ENCODE results near the gene SPNS2.

Gene SPNS2

DNA sequence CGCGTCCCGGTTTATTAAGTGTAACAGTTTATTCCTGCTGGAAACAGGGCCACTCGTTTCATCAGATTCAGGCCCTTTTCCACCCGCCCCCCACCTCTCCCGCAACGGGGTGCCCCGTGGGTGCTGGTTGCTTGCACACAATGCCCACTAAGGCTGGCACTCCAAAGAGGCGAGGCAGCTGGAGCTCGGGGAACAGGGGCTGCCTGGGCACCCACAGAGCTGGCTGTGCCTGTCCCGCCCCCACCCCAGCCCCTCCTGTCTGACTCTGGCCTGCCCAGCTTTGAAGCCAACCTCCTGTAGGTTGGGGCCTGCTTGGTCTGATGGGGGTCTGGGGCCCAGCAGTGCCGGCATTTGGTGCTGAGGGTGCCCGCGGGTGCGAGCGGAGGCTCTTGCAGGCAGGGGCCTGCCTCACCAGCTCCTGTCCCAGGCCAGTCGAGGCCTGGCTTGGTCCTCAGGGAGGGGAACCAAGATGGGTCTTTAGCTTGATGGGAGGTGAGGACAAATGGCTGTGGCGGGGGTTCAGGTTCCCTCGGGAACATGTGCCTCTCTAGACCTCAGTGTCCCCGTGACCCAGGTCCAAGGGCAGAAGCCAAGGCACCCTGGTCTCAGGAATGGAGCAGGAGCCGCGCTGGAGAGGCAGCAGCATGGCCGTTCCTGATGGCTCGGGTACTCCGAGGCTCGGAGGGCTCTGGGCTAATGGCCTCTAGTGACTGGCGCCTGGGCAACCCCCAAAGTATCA, 36.4 kb downstream of the SPNS2 start:
- DNase-seq (ENCODE audit: extremely low spot score, insufficient read length, low read depth) (no peak), FAIRE-seq (no peak)

DNA sequence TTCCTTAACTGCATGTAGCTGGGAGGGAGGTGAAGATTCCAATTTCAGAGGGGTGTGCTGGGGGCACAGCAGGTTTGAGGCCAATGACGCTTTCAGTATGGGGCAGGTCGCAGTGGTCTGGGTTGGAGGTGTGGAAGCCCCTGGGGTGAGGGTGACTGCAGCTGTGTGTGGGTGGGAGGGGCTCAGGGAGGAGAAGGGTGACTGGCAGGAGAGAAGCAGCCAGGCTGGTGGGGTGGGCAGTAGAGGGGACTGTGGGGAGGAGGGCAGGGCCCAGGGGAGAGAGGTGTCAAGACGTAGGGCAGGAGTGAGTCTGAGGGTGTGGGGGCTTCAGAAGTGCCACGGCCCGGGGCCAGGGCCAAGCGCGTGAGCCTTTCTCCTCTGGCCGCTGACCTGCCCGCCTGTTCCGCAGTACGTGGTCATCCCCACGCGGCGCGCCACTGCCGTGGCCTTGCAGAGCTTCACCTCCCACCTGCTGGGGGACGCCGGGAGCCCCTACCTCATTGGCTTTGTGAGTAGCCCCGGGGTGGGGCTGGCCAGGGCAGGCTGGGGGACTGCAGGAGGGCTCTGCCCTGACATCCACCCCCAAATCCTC, 37.1 kb downstream of the SPNS2 start:
- FAIRE-seq (no peak), DNase-seq (ENCODE audit: extremely low spot score, insufficient read length, low read depth) (no peak)

DNA sequence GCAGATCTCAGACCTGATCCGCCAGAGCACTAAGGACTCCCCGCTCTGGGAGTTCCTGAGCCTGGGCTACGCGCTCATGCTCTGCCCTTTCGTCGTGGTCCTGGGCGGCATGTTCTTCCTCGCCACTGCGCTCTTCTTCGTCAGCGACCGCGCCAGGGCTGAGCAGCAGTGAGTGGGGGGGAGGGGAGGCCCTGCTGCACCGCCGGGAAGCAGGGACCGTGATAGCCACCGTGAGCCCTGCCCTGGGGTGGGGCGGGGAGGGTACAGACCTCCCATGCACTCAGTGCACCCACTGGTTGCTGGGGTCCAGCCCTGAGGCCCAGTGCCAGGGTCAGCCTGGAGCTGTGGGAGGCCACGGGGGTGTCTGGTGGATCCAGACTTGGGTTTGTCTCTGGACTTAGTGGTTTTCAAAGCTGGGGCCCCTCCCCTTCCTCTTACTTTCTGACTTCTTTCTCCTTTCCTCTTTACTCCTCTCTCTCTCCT, 37.6 kb downstream of the SPNS2 start:
- FAIRE-seq (no peak), DNase-seq (ENCODE audit: extremely low spot score, insufficient read length, low read depth) (no peak)

DNA sequence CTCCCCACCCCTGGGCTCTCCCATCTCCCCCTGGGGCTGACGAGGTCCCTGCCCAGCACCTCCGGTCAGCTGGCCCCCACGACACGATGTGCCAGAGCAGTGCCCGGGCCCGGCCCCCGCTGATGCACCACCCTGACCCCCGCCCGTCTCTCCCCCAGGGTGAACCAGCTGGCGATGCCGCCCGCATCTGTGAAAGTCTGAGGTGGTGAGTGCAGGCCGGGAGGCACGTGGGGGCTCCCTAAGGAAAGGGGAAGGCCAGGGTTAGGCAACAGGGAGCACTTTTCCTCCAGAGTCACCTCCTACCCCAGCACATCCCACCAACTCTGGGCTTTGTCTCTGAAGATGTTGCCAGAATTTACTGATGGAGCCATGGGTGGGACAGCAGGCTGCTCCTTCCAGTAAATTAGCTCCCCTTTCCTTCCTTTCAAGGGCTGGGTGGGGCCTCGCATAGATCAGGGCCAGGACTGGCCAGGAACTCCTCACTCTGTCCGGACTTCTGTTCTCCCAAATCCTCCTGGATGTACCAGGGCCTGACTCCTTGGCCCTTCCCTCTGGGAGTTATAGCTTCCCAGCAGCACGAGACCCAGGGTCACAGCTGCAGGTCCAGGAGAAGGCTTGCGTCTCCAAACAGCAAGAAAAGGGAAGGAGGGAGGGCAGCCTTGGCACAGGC, 38.2 kb downstream of the SPNS2 start:
- FAIRE-seq (no peak), DNase-seq (ENCODE audit: extremely low spot score, insufficient read length, low read depth) (no peak)

DNA sequence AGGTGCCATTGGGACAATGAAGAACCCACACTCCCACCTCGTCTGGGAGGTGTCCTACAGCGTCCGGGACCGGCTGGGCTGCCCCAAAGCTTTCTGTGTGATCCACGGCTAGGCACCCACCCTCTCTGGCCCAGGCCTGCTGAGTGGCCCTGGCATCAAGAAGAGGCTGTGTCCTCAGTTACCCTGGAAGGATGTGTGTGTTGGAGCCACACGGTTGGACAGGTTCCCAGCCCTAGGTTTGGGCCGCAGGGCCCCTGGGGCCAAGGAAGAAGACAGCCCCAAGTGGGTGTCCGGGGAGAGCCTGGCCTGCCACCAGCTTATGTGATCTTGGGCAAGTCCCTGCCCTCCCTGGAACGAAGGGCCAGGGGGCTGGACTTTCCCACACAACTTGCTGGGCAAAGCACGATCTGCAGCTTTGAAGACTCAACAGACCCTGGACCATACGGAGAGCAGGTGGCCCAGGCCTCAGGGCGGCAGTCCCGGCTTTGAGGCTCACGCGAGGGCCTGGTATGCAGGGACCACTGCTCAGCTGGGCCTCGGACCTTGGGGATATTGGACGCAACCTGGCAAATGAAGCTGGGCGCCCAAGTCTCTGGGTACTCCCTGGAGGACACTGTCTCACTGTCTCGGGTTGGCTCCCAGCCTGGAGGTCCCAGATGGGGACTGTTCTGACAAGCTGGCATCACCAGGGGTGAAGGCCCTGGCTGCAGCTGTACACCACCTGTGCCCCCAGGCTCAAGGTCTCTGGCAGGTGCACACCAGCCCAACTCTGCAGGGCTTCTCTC, 39.0 kb downstream of the SPNS2 start:
- FAIRE-seq (no peak), DNase-seq (ENCODE audit: extremely low spot score, insufficient read length, low read depth) (no peak)

DNA sequence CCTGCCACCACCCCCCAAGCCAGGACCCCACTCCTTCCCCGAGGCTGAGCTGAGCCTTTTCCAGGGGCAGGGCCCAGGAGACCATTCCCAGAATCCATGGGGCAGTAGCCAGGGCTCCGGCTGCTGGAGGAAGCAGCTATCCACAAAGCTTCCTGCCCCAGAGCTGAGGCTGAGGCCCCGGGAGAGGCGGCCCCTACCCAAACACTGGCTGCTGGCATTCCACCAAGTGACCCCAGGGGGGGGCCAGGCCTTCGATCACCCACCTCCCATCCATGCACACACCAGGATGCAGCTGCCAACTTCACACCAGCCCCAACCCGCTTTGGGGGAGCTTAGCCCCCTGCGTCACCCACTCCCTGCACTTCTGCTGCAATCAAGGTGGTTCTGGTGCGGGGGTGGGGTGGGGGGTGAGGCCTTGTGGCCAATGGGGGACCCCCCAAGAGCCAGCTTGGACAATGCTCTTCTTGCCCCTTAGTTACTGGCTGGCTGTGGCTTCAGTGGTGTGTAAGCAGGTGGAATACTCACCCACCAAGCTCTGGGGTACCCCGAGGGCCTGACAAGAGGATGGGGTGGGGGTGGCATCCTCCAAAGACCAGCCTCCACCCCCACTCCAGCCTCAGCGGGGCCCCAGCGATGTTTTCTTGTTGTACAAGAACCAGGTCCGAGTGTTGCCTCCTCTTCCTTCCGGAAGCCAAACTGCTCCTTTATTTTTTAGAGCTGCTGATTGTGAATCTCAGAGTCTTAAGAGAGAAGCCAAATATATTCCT, 39.7 kb downstream of the SPNS2 start:
- no peak for FAIRE-seq

DNA sequence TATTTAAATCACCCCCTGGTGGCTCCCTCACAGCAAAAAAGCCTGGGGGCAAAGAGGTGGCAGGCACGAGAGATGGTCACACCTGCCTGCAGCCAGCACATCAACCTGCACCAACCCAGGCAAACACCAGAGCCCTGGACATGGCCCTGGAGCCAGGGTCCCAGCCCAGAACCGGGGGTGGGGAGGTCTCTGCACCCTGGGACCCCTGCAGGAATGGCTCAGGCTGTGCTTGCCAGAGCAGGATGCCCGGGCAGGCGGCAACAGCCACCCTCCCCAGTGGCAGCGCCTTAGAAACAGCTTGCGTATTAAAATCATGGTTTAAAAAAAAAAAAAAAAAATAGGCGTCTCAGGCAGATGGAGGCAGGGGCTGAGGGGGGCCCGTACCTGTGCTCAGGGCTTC, 40.3 kb downstream of the SPNS2 start:
- FAIRE-seq (no peak), DNase-seq (ENCODE audit: extremely low spot score, insufficient read length, low read depth) (no peak)

More for the DNA sequence above, 39.7 kb downstream of the SPNS2 start:
- DNase-seq (ENCODE audit: extremely low spot score, insufficient read length, low read depth) = no peak

DNA sequence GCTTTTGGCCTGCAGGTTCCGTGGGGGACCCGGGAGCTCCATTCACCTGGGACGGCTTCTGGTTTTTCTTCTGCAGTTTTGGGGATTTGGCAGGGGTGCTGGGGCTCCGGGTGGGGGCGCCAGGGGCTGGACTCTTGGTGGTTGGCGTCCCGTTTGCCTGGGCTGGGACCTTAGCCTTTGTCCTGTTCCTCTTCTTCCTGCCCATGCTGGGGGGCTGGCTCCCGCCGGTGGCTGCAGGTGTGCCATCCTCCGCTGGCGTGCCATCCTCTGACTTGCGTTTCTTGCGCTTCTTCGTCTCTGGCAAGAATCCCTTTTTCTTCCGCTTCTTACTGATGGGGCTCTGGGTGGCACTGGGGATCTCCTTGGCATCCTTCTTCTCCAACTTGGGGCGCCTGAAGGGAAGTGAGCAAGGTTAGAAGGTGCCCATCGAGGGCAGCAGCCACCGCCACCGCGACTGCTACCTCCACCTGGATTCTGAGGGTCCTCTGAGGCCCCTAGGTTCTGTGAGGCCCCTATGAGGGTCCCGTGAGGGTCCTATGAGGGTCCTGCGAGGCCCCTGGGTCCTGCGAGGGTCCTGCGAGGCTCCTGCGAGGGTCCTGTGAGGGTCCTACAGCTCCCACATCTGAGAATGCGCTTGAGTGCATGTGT, 41.0 kb downstream of the SPNS2 start:
- FAIRE-seq = no peak
- no peak for DNase-seq (ENCODE audit: extremely low spot score, insufficient read length, low read depth)

DNA sequence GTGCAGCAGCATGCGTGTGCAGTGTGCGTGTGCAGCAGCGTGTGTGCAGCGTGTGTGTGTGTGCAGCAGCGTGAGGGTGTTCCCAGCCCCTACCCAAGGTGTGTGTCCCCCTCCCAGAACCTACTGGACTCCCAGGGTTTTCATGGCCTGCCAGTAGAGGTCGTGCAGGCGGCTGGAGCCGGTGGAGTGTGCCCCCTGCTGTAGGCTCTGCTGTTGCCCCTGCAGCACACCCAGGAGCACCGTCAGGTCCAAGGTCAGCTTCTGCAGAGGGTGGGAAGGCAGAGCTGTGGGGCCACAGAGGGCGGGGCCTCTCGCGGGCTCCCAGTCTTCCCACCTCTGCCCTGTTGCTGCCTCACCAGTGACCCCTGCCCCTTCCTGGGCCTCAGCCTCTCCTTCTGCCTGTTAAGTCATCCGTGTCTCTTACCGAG, 41.6 kb downstream of the SPNS2 start:
- no peak for FAIRE-seq
- no peak for DNase-seq (ENCODE audit: extremely low spot score, insufficient read length, low read depth)

DNA sequence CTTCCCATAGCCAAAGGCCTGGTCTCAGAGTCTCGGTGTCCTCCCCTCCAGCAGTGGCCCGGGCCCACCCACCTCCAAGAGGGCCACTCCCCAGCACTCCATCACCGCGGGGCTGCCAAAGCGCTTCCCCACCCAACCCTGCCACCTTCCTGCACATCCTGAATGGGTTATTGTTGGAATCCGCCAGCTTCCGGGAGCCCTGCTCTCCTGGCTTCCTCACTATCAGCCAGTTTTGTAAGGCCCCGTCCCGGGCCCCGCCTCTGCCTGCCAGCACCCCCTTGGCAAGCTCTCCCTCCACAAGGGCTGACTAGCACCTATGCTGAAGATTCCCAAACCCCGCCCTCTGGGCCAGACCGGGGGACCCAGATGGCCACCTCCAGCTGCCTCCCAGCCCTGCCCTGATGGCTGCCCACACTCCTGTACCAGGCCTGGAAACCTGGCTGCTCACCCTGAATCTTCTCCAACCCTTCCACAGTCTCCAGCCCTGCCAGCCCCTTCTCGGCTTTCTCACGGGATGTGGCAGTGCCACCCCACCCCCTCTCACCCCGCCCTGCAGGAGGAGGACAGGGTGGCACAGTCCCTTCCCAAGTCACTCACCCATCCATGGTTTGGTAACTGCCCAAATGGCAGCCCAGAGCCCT, 42.1 kb downstream of the SPNS2 start:
- no peak for FAIRE-seq
- no peak for DNase-seq (ENCODE audit: extremely low spot score, insufficient read length, low read depth)

DNA sequence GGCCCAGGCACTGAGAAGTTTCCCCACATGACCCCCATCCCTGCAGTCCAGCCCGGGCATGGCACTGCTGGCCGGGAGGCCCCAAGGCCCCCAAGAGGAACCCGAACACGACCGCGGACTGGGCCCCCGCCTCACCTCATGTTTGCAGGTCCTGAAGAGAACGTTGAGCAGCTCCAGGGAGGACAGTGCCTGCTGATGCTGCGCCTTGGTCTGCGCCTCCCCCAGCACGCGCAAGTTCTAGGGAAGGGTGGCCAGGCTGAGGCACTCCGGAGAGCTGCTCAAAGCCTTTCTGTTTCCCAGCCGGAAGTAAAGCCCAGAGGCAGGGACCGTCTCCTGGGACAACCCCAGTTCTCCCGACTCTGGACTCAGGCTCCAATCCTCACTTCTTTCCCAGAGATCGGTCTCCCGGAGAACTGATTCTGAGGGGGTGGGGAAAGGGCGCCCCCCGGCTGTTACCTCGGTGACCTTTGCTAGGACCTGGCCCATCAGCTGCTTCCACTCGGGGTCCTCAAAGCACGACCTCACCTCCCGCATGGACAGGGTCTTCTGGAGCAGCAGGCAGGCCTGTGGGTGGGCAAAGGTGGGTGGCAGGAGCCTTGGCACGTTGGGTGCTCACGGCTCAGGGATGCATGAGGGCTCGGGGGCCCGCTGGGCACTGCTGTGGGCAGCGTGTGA, 42.8 kb downstream of the SPNS2 start:
- no peak for DNase-seq (ENCODE audit: extremely low spot score, insufficient read length, low read depth)
- FAIRE-seq = no peak

DNA sequence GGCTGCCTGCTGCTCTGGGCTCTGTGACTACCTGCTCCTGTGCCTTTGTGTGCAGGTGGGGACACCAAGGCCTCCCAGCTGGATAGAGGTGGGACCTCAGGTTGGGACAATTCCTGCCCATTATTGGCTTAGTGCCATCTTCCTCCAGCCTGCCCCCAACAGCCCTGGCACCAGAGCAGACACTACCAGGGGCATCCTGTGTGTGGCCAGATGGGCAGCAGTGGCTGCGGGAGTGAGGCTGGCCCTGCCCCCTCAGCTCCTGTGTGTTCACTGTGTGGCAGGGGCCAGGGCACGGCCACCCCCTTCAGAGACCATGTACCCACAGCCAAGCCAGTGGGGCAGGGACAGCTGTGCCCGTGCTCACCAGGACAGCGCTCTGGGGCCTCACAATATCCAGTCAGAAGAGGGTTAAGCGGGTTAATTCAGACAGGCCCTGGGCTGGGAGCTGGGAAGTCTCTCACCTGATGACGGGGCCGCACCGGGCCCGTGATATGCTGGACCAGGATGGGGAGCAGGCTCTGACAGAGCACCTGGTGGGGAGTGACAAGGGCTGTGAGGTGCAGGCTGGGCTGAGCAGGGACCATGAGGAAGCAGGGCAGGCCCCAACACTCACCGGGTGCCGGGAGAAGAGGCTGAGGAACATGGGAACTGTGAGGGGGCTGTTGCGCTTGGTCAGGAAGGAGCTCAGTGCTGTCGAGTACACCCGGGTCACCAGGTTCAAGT, 43.5 kb downstream of the SPNS2 start:
- no peak for DNase-seq (ENCODE audit: extremely low spot score, insufficient read length, low read depth)
- FAIRE-seq = no peak

DNA sequence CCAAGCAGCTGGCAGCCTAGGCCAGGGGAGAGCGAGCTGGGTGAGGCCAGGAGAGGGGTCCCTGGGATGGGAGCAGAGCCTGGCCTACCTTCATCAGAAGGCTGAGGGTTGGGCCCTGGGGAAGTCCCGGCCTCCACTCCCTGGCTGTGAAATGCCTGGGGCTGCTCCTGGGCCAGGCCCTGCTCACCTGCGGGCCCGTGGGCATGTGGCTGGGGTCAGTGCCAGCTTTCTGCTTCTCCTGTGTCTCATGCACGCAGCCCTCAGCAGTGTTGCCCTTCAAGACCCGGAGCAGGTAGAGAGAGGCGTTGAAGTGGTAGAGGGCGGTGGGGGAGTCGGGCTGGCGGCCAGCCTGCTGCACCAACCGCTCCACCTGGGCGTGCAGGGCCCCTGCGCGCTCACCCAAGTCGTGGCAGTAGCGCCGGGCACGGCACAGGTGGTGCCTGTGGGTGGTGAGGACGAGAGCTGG, 44.1 kb downstream of the SPNS2 start:
- no peak for FAIRE-seq

DNA sequence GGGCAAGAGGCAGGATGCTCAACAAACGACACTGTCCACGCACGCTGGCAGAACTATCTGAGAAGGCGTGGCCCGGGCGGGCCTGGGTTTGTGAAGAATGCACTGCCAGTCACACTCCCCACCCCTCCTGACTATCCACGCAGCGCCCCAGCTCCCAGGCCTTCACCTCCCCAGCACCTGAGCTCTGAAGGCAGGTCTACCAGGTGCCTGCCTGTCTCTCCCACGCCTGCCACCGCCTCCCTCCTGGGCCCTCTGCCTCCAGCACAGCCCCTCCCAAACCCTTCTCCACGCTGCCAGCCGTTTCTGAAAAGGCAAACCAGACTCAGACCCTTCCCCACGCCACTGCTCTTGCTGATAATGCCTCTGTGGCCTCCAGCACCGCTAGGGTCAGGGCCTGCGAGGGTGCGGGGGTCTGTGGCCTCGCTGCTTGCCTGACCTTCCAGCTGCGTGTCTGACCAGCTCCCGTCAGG, 44.9 kb downstream of the SPNS2 start:
- no peak for DNase-seq (ENCODE audit: extremely low spot score, insufficient read length, low read depth)
- FAIRE-seq = no peak

More for the DNA sequence above, 44.1 kb downstream of the SPNS2 start:
- no peak for DNase-seq (ENCODE audit: extremely low spot score, insufficient read length, low read depth)

DNA sequence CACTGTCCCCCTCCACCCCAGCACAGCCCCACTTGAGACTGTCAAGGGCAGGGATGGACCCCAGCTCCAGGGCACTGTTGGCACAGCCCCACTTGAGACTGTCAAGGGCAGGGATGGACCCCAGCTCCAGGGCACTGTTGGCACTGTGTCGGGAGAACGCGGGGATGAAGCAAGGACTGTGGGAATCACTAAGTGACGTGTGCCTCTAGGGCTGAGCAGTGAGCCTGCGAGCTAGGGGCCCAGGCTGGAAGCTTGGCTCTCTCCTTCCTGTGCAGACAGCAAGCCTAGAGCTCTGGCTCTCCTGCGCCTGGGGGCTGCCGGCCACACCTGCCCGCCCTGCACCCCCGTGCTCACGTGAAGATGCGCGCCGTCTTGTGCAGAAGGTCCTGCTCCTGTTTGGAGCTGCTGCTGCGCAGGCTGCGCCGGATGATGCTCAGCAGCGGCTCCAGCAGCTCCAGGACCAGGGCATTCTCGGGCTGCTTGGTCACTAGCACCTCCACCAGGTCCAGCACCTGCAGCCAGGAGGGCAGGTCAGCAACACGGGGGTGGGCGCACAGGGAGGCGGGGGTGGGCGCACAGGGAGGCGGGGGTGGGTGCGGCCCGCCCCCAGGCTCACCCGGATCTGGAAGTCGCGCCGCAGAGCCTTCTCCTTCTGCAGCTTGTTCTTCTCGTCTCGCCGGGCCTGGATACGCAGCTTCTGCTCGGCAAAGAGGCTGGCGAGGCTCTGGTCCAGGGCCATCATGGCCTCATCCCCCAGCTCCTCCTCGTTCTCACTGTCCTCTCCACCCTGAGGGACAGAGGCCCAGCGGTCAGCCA, 45.7 kb downstream of the SPNS2 start:
- DNase-seq (ENCODE audit: extremely low spot score, insufficient read length, low read depth) (no peak), FAIRE-seq (no peak)

DNA sequence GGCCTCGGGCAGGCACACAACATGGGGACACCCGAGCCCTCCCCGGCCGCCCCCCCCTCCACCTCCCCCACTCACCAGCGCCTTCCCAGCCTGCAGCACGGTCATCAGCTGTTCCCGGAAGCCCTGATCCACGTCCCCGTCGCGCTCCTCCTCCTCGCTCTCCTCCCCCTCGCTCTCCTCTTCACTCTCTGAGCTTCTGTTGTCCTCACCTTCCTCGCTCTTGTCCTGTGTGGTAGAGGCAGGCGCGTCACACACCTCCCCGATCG, 46.2 kb downstream of the SPNS2 start:
- FAIRE-seq = no peak

More for the DNA sequence above, 46.2 kb downstream of the SPNS2 start:
- no peak for DNase-seq (ENCODE audit: extremely low spot score, insufficient read length, low read depth)

Measured in GM18507 (cell line).